ENCODE results near the gene KLF15. TPM values are rescaled to one million over a fixed set of nuclear protein-coding genes. Genes with fewer than 3 reads are reported as not detected.

The KLF15 gene
- total RNA-seq, 1 experiment from 2014 or later = 14.7 TPM

GRCh38 chr3:126353694-126354321 is 3.4 kb downstream of the KLF15 start:
- Mint-ChIP-seq H3K4me1 (peaks cover 18% of the 10 kb centered on the region), H3K36me3 (peaks cover 6% of the 10 kb centered on the region; the same call in 1 of the 2 replicates), H3K27me3 (ENCODE audit: low read depth) (peaks cover 8% of the 10 kb centered on the region), H3K9me3 (0 out of 2 replicates have a peak, but pooled peaks cover under 1% of the 10 kb centered on the region), H3K4me3 (no peak overlapping the region), H3K27ac (no peak overlapping the region)
- DNase-seq (ENCODE audit: low spot score) (no peak), ATAC-seq (no peak)
- TF ChIP-seq CBFB (CRISPR knock-in tag; IDR thresholded peaks at IDR 0.05; ENCODE audit: low read depth) (no peak), ZNF281 (CRISPR knock-in tag; IDR thresholded peaks at IDR 0.05) (no peak), ATF6 (CRISPR knock-in tag; IDR thresholded peaks at IDR 0.05) (no peak), ETV6 (CRISPR knock-in tag; IDR thresholded peaks at IDR 0.05) (no peak), CTCF (IDR thresholded peaks at IDR 0.05) (no peak), GTF2I (CRISPR knock-in tag; conservative IDR thresholded peaks at IDR 0.05) (no peak), NR3C1 (CRISPR knock-in tag; conservative IDR thresholded peaks at IDR 0.05; ENCODE audit: low read depth) (no peak), CREM (CRISPR knock-in tag; IDR thresholded peaks at IDR 0.05) (no peak), HMGXB4 (CRISPR knock-in tag; IDR thresholded peaks at IDR 0.05) (no peak), AFF4 (CRISPR knock-in tag; IDR thresholded peaks at IDR 0.05; ENCODE audit: borderline replicate concordance) (no peak), STAT6 (CRISPR knock-in tag; conservative IDR thresholded peaks at IDR 0.05; ENCODE audit: low read depth) (no peak), SMAD3 (CRISPR knock-in tag; IDR thresholded peaks at IDR 0.05; ENCODE audit: borderline replicate concordance) (no peak), ATF1 (CRISPR knock-in tag; IDR thresholded peaks at IDR 0.05) (no peak), IRF2 (CRISPR knock-in tag; IDR thresholded peaks at IDR 0.05; ENCODE audit: borderline replicate concordance, low read depth) (no peak), NR1H2 (CRISPR knock-in tag; IDR thresholded peaks at IDR 0.05) (no peak), ARID4B (CRISPR knock-in tag; IDR thresholded peaks at IDR 0.05; ENCODE audit: borderline replicate concordance) (no peak)
- POLR2A ChIA-PET = no interaction called here
- CTCF ChIA-PET = no interaction called here

Measured in WTC11 (cell line).